Thyroid gland (tissue), 4 donors: ENCODE results near the gene TIAL1. TPM values are rescaled to one million over a fixed set of nuclear protein-coding genes. Genes with fewer than 3 reads are reported as not detected.

Experiments
- DNase-seq, 2 donors: peaks; one replicate each; pipeline ENCODE4 v3.0.0-alpha.2; 2019
- H3K27ac ChIP-seq, 3 donors: fragments of 200-600 bp; sonication (generic); 1 replicate in 2 of 3; 2 replicates in 1 of 3; pipeline ENCODE4 v1.5.1; 2016 to 2019; ENCODE audit warnings: mild to moderate bottlenecking in 1 of 3, moderate library complexity in 1 of 3
- H3K27me3 ChIP-seq: fragments of 200-600 bp; sonication (generic); one replicate; pipeline ENCODE4 v1.5.1; 2019
- H3K36me3 ChIP-seq, 2 donors: fragments of 200-600 bp; sonication (generic); one replicate each; pipeline ENCODE4 v1.5.1; 2016 to 2019
- H3K4me1 ChIP-seq, 2 donors: fragments of 200-600 bp; sonication (generic); one replicate each; pipeline ENCODE4 v1.5.1; 2017 to 2019
- H3K4me3 ChIP-seq, 3 donors: fragments of 200-600 bp; sonication (generic); replicated peaks in 1 of 3; 1 replicate in 2 of 3; 2 replicates in 1 of 3; pipeline ENCODE4 v1.5.1; 2016; ENCODE audit warnings: mild to moderate bottlenecking in 1 of 3
- H3K9me3 ChIP-seq: fragments of 200-600 bp; sonication (generic); one replicate; pipeline ENCODE4 v1.5.1; 2017
- POLR2A ChIP-seq, 2 donors: fragments of 450-650 bp; IDR thresholded peaks; one replicate each; pipeline ENCODE4 v1.6.1; 2017; ENCODE audit warnings: antibody characterized with exemption in 2 of 2, mild to moderate bottlenecking in 2 of 2, moderate library complexity in 1 of 2
- WGBS, 2 donors: methylation state at CpG; one replicate each; pipeline ENCODE4 v1.1.5; 2017; 5-methylcytosine and 5-hydroxymethylcytosine counted together
- intact Hi-C: fragments of 100-400 bp; cut with DNase I; formaldehyde crosslinking; loops from one replicate; pipeline ENCODE4 v1.15.1; 2023
- total RNA-seq, 4 donors: library from RNA; depleted of rRNA; stranded (reverse); fragments of >200 nt; gene quantifications; one replicate each; pipeline ENCODE4 v1.2.3, GENCODE V29; 2016
- TF ChIP-seq, protein P1 (sequence below), 6 experiments: fragments of 200-600 bp in 3 of 6; fragments of 450-650 bp in 3 of 6; sonication (generic) in 3 of 6; IDR thresholded peaks; one replicate each; pipeline ENCODE4 v1.5.1; 2016 to 2019; ENCODE audit warnings: antibody characterized with exemption in 6 of 6, mild to moderate bottlenecking in 2 of 6, inconsistent platforms in 1 of 6, moderate library complexity in 1 of 6

Gene TIAL1
- total RNA-seq, 4 donors from 2014 or later: 89.3 to 119 (median 95.5) TPM

DNA sequence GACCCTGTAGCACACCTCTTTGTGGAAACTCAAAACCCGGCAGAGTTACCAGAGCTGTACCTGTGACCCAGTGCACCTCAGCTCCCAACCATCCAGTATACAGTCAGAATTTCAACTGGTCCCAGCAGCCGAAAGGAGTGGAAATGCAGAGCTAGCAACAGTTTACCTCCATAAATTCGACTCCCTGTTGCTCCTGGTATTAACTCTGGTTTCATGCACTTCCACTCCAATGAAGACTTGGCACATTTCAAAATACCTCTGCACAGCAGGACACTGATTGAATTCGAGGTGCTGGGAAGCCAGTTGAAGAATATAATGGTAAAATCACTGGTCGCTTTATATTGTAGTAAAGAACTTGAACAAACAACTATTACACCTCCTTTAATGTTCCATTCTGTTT, 17.9 kb upstream of the TIAL1 start:
- H3K9me3 ChIP-seq: no peaks in the 10 kb centered on the region
- no peaks in the 10 kb centered on the region for H3K27me3 ChIP-seq
- no peak for DNase-seq
- H3K4me3 ChIP-seq: no peak overlapping the region
- H3K36me3 ChIP-seq: no peaks in the 10 kb centered on the region
- H3K4me1 ChIP-seq: peaks cover 0 to 6% of the 10 kb centered on the region in 2 donors
- WGBS, 2 donors: 86 to 91% methylated on average over 5 of the region's 5 CpGs
- H3K27ac ChIP-seq: no peak overlapping the region
- intact Hi-C loops: no loop called here
- TF ChIP-seq, protein P1, sequence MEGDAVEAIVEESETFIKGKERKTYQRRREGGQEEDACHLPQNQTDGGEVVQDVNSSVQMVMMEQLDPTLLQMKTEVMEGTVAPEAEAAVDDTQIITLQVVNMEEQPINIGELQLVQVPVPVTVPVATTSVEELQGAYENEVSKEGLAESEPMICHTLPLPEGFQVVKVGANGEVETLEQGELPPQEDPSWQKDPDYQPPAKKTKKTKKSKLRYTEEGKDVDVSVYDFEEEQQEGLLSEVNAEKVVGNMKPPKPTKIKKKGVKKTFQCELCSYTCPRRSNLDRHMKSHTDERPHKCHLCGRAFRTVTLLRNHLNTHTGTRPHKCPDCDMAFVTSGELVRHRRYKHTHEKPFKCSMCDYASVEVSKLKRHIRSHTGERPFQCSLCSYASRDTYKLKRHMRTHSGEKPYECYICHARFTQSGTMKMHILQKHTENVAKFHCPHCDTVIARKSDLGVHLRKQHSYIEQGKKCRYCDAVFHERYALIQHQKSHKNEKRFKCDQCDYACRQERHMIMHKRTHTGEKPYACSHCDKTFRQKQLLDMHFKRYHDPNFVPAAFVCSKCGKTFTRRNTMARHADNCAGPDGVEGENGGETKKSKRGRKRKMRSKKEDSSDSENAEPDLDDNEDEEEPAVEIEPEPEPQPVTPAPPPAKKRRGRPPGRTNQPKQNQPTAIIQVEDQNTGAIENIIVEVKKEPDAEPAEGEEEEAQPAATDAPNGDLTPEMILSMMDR (IDR thresholded peaks at IDR 0.05): no peak
- TF ChIP-seq POLR2A (IDR thresholded peaks at IDR 0.05): no peak

DNA sequence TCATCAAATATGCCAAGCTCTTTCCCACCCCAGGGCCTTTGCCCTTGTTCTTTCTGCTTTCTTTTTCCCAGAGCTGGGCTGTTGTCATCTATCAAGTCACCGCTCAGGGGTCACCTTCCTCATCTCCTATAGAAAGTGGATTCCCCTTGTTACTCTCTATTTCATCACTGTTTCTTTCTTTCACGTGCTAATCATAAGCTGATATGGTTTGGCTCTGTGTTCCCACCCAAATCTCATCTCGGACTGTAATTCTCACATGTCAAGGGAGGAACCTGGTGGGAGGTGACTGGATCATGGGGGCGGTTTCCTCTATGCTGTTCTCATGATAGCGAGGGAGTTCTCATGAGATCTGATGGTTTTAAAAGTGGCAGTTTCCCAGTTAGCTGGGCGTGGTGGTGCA, 17.0 kb upstream of the TIAL1 start:
- TF ChIP-seq, protein P1 (IDR thresholded peaks at IDR 0.05): no peak
- no peak for TF ChIP-seq POLR2A (IDR thresholded peaks at IDR 0.05)
- intact Hi-C loops: no loop called here

DNA sequence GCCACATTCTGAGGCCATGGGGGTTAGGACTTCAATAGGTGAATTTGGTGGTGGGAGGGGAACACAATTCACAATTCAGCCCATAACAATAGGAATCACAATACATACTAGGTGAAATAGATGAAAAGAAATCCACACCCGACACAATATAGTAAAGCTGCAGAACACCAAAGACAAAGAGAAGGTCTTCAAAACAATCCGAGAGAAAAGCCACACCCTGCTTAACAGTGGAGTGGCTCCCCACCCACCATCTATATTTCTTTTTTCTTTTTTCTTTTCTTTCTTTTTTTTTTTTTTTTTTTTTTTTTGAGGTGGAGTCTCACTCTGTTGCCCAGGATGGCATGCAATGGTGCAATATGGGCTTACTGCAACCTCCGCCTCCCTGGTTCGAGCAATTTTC, 14.7 kb upstream of the TIAL1 start:
- DNase-seq: no peak
- no peaks in the 10 kb centered on the region for H3K27me3 ChIP-seq
- TF ChIP-seq, protein P1 (IDR thresholded peaks at IDR 0.05): no peak
- intact Hi-C loops: no loop called here
- no peaks in the 10 kb centered on the region for H3K36me3 ChIP-seq
- no peak overlapping the region for H3K4me3 ChIP-seq
- 83 to 87% methylated on average over 4 of the region's 4 CpGs for WGBS, 2 donors
- no peak overlapping the region for H3K27ac ChIP-seq
- H3K9me3 ChIP-seq: no peaks in the 10 kb centered on the region
- H3K4me1 ChIP-seq: no peaks in the 10 kb centered on the region

More for the DNA sequence above, 17.0 kb upstream of the TIAL1 start:
- Histone ChIP-seq H3K4me1 (peaks cover 0 to 3% of the 10 kb centered on the region in 2 donors), H3K27me3 (no peaks in the 10 kb centered on the region), H3K9me3 (no peaks in the 10 kb centered on the region), H3K4me3 (no peak overlapping the region), H3K36me3 (no peaks in the 10 kb centered on the region), H3K27ac (no peak overlapping the region)
- DNase-seq: no peak
- 91 to 93% methylated on average over 6 of the region's 6 CpGs for WGBS, 2 donors

DNA sequence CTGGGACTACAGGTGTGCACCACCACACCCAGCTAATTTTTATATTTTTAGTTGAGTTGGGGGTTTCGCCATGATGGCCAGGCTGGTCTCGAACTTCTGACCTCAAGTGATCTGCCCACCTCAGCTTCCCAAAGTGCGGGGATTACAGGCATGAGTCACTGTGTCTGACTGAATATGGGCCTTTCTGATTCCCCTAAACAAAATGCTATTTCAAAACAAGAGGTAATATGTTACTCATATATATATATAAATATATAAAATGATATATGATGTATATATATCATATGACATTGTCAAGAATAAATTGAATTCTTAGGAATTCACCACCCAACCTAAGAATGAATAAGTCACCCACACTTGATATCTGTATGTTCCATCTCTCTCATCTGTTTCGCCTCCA, 12.8 kb upstream of the TIAL1 start:
- Histone ChIP-seq H3K36me3 (no peaks in the 10 kb centered on the region), H3K4me3 (no peak overlapping the region), H3K4me1 (no peaks in the 10 kb centered on the region), H3K9me3 (no peaks in the 10 kb centered on the region), H3K27ac (no peak overlapping the region), H3K27me3 (no peaks in the 10 kb centered on the region)
- WGBS, 2 donors: 97% methylated on average over 4 of the region's 4 CpGs
- intact Hi-C loops: loop anchor here (10.0 kb wide), 2 partner anchors 75 to 255 kb away; no protein-coding TSS in a partner anchor
- TF ChIP-seq POLR2A (IDR thresholded peaks at IDR 0.05): no peak
- TF ChIP-seq, protein P1 (IDR thresholded peaks at IDR 0.05): no peak
- DNase-seq: no peak

DNA sequence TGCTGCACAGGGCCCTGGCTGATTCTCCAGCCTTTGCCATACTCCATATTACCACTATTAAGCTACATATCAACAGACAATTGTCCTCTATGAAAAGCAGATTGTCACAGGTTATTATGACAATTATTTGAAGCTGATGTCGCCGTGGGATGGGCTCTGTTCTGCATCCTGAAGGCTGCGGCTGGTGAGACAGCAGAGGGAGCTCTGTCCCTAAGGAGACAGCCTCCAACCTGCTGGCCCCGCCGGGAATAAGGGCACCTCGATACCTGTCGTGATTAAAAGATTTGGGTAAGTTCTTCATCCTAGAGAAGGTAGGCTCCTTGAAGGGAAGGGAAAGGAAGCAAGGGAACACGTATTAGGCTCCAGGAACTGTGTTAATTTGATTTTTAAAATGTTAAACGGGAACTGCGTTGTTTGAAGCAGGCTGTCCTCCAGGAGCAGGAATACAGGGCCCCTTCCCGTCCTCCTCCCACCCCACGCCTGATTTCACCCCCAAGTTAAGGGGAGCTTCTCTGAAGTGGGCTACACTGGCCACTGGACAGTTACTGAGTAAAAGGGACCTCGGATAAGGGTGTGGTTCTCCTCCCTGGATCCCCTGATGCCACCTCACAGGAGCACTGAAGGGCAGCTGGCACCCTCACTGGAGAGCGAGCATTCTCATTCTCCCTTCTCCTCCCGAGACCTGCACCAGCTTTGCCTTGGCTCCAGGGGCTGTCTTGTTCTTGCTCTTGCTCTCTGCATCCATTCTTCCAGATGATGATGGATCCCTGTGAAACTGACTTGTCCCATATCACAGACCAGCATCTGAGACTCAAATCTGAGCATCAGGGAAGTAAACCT, 11.8 kb upstream of the TIAL1 start:
- no peak overlapping the region for H3K4me3 ChIP-seq
- intact Hi-C loops: loop anchor here (10.0 kb wide), 2 partner anchors 76 to 256 kb away; no protein-coding TSS in a partner anchor
- no peaks in the 10 kb centered on the region for H3K4me1 ChIP-seq
- no peak overlapping the region for H3K27ac ChIP-seq
- H3K9me3 ChIP-seq: no peaks in the 10 kb centered on the region
- 24 to 26% methylated on average over 15 of the region's 15 CpGs for WGBS, 2 donors
- no peak for TF ChIP-seq POLR2A (IDR thresholded peaks at IDR 0.05)
- TF ChIP-seq, protein P1 (IDR thresholded peaks at IDR 0.05): peak in 5 of 6 experiments; percentile 37 to 78 (median 64)
- H3K27me3 ChIP-seq: no peaks in the 10 kb centered on the region
- peak; percentile 66 to 71 for DNase-seq
- H3K36me3 ChIP-seq: no peaks in the 10 kb centered on the region
